Thyroid gland (tissue), 4 donors: ENCODE results near the gene OSBPL3. TPM values are rescaled to one million over a fixed set of nuclear protein-coding genes. Genes with fewer than 3 reads are reported as not detected.

ENCODE experiments used
- DNase-seq, 2 donors: peaks; one replicate each; pipeline ENCODE4 v3.0.0-alpha.2; 2019
- H3K27ac ChIP-seq, 3 donors: fragments of 200-600 bp; sonication (generic); 1 replicate in 2 of 3; 2 replicates in 1 of 3; pipeline ENCODE4 v1.5.1; 2016 to 2019; ENCODE audit warnings: mild to moderate bottlenecking in 1 of 3, moderate library complexity in 1 of 3
- H3K27me3 ChIP-seq: fragments of 200-600 bp; sonication (generic); one replicate; pipeline ENCODE4 v1.5.1; 2019
- H3K36me3 ChIP-seq, 2 donors: fragments of 200-600 bp; sonication (generic); one replicate each; pipeline ENCODE4 v1.5.1; 2016 to 2019
- H3K4me1 ChIP-seq, 2 donors: fragments of 200-600 bp; sonication (generic); one replicate each; pipeline ENCODE4 v1.5.1; 2017 to 2019
- H3K4me3 ChIP-seq, 3 donors: fragments of 200-600 bp; sonication (generic); replicated peaks in 1 of 3; 1 replicate in 2 of 3; 2 replicates in 1 of 3; pipeline ENCODE4 v1.5.1; 2016; ENCODE audit warnings: mild to moderate bottlenecking in 1 of 3
- H3K9me3 ChIP-seq: fragments of 200-600 bp; sonication (generic); one replicate; pipeline ENCODE4 v1.5.1; 2017
- CTCF ChIP-seq, 6 experiments: fragments of 200-600 bp in 3 of 6; fragments of 450-650 bp in 3 of 6; sonication (generic) in 3 of 6; IDR thresholded peaks; one replicate each; pipeline ENCODE4 v1.5.1; 2016 to 2019; ENCODE audit warnings: antibody characterized with exemption in 6 of 6, mild to moderate bottlenecking in 2 of 6, inconsistent platforms in 1 of 6, moderate library complexity in 1 of 6
- POLR2A ChIP-seq, 2 donors: fragments of 450-650 bp; IDR thresholded peaks; one replicate each; pipeline ENCODE4 v1.6.1; 2017; ENCODE audit warnings: antibody characterized with exemption in 2 of 2, mild to moderate bottlenecking in 2 of 2, moderate library complexity in 1 of 2
- WGBS, 2 donors: methylation state at CpG; one replicate each; pipeline ENCODE4 v1.1.5; 2017; 5-methylcytosine and 5-hydroxymethylcytosine counted together
- intact Hi-C: fragments of 100-400 bp; cut with DNase I; formaldehyde crosslinking; loops from one replicate; pipeline ENCODE4 v1.15.1; 2023
- total RNA-seq, 4 donors: library from RNA; depleted of rRNA; stranded (reverse); fragments of >200 nt; gene quantifications; one replicate each; pipeline ENCODE4 v1.2.3, GENCODE V29; 2016

The OSBPL3 gene
- total RNA-seq, 4 donors from 2014 or later, result 22.1 to 41.7 (median 34.3) TPM

- intact Hi-C loops, result no loop called here
- peaks cover 7% of the 10 kb centered on the region in 2 donors for H3K4me1 ChIP-seq
- no peak for TF ChIP-seq CTCF (IDR thresholded peaks at IDR 0.05)
- WGBS, 2 donors, result 70 to 85% methylated on average over 1 of the region's 1 CpG
- no peaks in the 10 kb centered on the region for H3K9me3 ChIP-seq
- H3K27me3 ChIP-seq, result no peaks in the 10 kb centered on the region
- H3K36me3 ChIP-seq, result no peaks in the 10 kb centered on the region
- H3K4me3 ChIP-seq, result no peak overlapping the region
- no peak for DNase-seq
- H3K27ac ChIP-seq, result no peak overlapping the region
Observed at GRCh38 chr7:24939416-24939815, 40.6 kb downstream of the OSBPL3 start.

- H3K4me3 ChIP-seq, result no peak overlapping the region
- peak; percentile 13 to 36 for DNase-seq
- 74 to 78% methylated on average over 3 of the region's 3 CpGs for WGBS, 2 donors
- TF ChIP-seq CTCF (IDR thresholded peaks at IDR 0.05), result no peak
- no peak for TF ChIP-seq POLR2A (IDR thresholded peaks at IDR 0.05)
- H3K4me1 ChIP-seq, result peaks cover 12 to 19% of the 10 kb centered on the region in 2 donors
- H3K36me3 ChIP-seq, result no peaks in the 10 kb centered on the region
- intact Hi-C loops, result no loop called here
- no peaks in the 10 kb centered on the region for H3K27me3 ChIP-seq
- peak overlapping the region in 1 of 3 donors; percentile 22 for H3K27ac ChIP-seq
- H3K9me3 ChIP-seq, result no peaks in the 10 kb centered on the region
Observed at GRCh38 chr7:24936121-24936824, 43.7 kb downstream of the OSBPL3 start.

GRCh38 chr7:24933298-24933697, 46.7 kb downstream of the OSBPL3 start:
- Histone ChIP-seq H3K27ac (peak overlapping the region; percentile 61 to 86 (median 76)), H3K9me3 (no peaks in the 10 kb centered on the region), H3K27me3 (no peaks in the 10 kb centered on the region), H3K4me3 (no peak overlapping the region), H3K36me3 (no peaks in the 10 kb centered on the region), H3K4me1 (peaks cover 12 to 19% of the 10 kb centered on the region in 2 donors)
- DNase-seq, result no peak
- TF ChIP-seq CTCF (IDR thresholded peaks at IDR 0.05) (no peak), POLR2A (IDR thresholded peaks at IDR 0.05) (no peak)
- intact Hi-C loops, result no loop called here
- 92 to 93% methylated on average over 2 of the region's 2 CpGs for WGBS, 2 donors

- WGBS, 2 donors, result 34 to 39% methylated on average over 10 of the region's 10 CpGs
- Histone ChIP-seq H3K36me3 (no peaks in the 10 kb centered on the region), H3K4me1 (peaks cover 12 to 19% of the 10 kb centered on the region in 2 donors), H3K9me3 (no peaks in the 10 kb centered on the region), H3K27ac (peak overlapping the region; percentile 61 to 86 (median 76)), H3K27me3 (no peaks in the 10 kb centered on the region), H3K4me3 (no peak overlapping the region)
- peak; percentile 76 to 77 for DNase-seq
- no peak for TF ChIP-seq CTCF (IDR thresholded peaks at IDR 0.05)
- peak in 1 of 2 donors; percentile 66 for TF ChIP-seq POLR2A (IDR thresholded peaks at IDR 0.05)
- intact Hi-C loops, result no loop called here
Observed at GRCh38 chr7:24932815-24933214, 47.2 kb downstream of the OSBPL3 start.

GRCh38 chr7:24932389-24932788, 47.6 kb downstream of the OSBPL3 start:
- Histone ChIP-seq H3K27me3 (no peaks in the 10 kb centered on the region), H3K27ac (peak overlapping the region; percentile 61 to 86 (median 76)), H3K9me3 (no peaks in the 10 kb centered on the region), H3K36me3 (no peaks in the 10 kb centered on the region), H3K4me1 (peaks cover 12 to 19% of the 10 kb centered on the region in 2 donors), H3K4me3 (no peak overlapping the region)
- 71 to 80% methylated on average over 3 of the region's 3 CpGs for WGBS, 2 donors
- no peak for TF ChIP-seq CTCF (IDR thresholded peaks at IDR 0.05)
- no peak for TF ChIP-seq POLR2A (IDR thresholded peaks at IDR 0.05)
- no peak for DNase-seq
- intact Hi-C loops, result no loop called here
